Coronary artery (tissue), 2 donors: ENCODE data around the gene SERINC1.
A peak's percentile ranks its signal among the peaks of the same experiment; 100 is the strongest.
"Not testable (repeated sequence)": the region's sequence is repeated elsewhere in the genome, so short reads cannot be mapped to it uniquely, and the experiment has no call there.

Experiments
- DNase-seq: peaks from one replicate; pipeline ENCODE4 v3.0.0-alpha.2; 2017; ENCODE audit warnings: low spot score
- H3K27ac ChIP-seq, 2 donors: fragments of 200-600 bp; sonication (generic); one replicate each; pipeline ENCODE4 v1.5.1; 2016 to 2019
- H3K4me3 ChIP-seq: fragments of 200-600 bp; sonication (generic); 2 replicates; pipeline ENCODE4 v1.5.1; 2016; ENCODE audit warnings: mild to moderate bottlenecking, moderate library complexity
- CTCF ChIP-seq: fragments of 200-600 bp; sonication (generic); IDR thresholded peaks from one replicate; pipeline ENCODE4 v1.5.1; 2019; ENCODE audit warnings: antibody characterized with exemption

Gene SERINC1

GRCh38 chr6:122471107-122472021 lies at the start of gene SERINC1:
SERINC1 (minus strand) TSS chr6:122471807; CDS start chr6:122471737, 70 bp downstream.
- Histone ChIP-seq H3K27ac (peak within 1 kb of the TSS; percentile 98), H3K4me3 (peak within 1 kb of the TSS; percentile 90)
- TF ChIP-seq CTCF, result no peak
- peak; percentile 96 for DNase-seq

- Histone ChIP-seq H3K27ac (no peak overlapping the region), H3K4me3 (no peak overlapping the region)
- no peak for DNase-seq
- no peak for TF ChIP-seq CTCF
These were observed 39.8 kb upstream of the SERINC1 start for GRCh38 chr6:122511193-122511924.

GRCh38 chr6:122505170-122505569 lies 33.6 kb upstream of the SERINC1 start:
- not testable (repeated sequence) for H3K27ac ChIP-seq, DNase-seq, H3K4me3 ChIP-seq

GRCh38 chr6:122501475-122501874 lies 29.9 kb upstream of the SERINC1 start:
- no peak for TF ChIP-seq CTCF
- DNase-seq, result no peak
- Histone ChIP-seq H3K27ac (no peak overlapping the region), H3K4me3 (no peak overlapping the region)

GRCh38 chr6:122495612-122496011 lies 24.0 kb upstream of the SERINC1 start:
- Histone ChIP-seq H3K27ac (no peak overlapping the region), H3K4me3 (no peak overlapping the region)
- no peak for TF ChIP-seq CTCF
- DNase-seq, result no peak

GRCh38 chr6:122494665-122495272 lies 23.2 kb upstream of the SERINC1 start:
- H3K4me3 ChIP-seq, result no peak overlapping the region
- no peak overlapping the region for H3K27ac ChIP-seq
- TF ChIP-seq CTCF, result no peak
- DNase-seq, result no peak

GRCh38 chr6:122491919-122492555 lies 20.4 kb upstream of the SERINC1 start:
- DNase-seq, result no peak
- peak; percentile 85 for TF ChIP-seq CTCF
- Histone ChIP-seq H3K4me3 (peak overlapping the region; percentile 9), H3K27ac (no peak overlapping the region)
